Retinal pigment epithelial cell (primary cell): ENCODE results near the gene KLHL29.

Experiments used
- DNase-seq: peaks from one replicate; pipeline ENCODE4 v3.0.0-alpha.2; 2010; ENCODE audit warnings: low read depth
- H3K4me3 ChIP-seq: 2 replicates; pipeline ENCODE4 v1.5.1; 2011; ENCODE audit warnings: mild to moderate bottlenecking, low read length, control low read depth, moderate library complexity
- CTCF ChIP-seq: conservative IDR thresholded peaks from 2 replicates; pipeline ENCODE4 v1.5.1; 2011; ENCODE audit warnings: low read depth, low read length, control low read depth, inconsistent platforms

KLHL29 gene

GRCh38 chr2:23660237-23660636, 275.3 kb downstream of the KLHL29 start:
- no peak for TF ChIP-seq CTCF

GRCh38 chr2:23661276-23662050, 276.5 kb downstream of the KLHL29 start:
- no peak for TF ChIP-seq CTCF
- no peak overlapping the region for H3K4me3 ChIP-seq
- no peak for DNase-seq

More at GRCh38 chr2:23660237-23660636, 275.3 kb downstream of the KLHL29 start:
- DNase-seq, result no peak
- H3K4me3 ChIP-seq, result no peak overlapping the region

- TF ChIP-seq CTCF, result no peak
- no peak for DNase-seq
- no peak overlapping the region for H3K4me3 ChIP-seq
Measured at GRCh38 chr2:23662466-23662865, 277.5 kb downstream of the KLHL29 start.

- DNase-seq, result peak; percentile 76
- peak overlapping the region; percentile 35 for H3K4me3 ChIP-seq
- TF ChIP-seq CTCF, result no peak
Measured at GRCh38 chr2:23662941-23663920, 278.3 kb downstream of the KLHL29 start.

- peak overlapping the region; percentile 0 for H3K4me3 ChIP-seq
- peak; percentile 41 for DNase-seq
- no peak for TF ChIP-seq CTCF
Measured at GRCh38 chr2:23664066-23664788, 279.2 kb downstream of the KLHL29 start.

- TF ChIP-seq CTCF, result no peak
- no peak for DNase-seq
- H3K4me3 ChIP-seq, result no peak overlapping the region
Measured at GRCh38 chr2:23666241-23666979, 281.4 kb downstream of the KLHL29 start.
